Tibial artery (tissue), 4 donors: ENCODE measurements around the gene SYT15.
"Not testable (repeated sequence)": the region's sequence is repeated elsewhere in the genome, so short reads cannot be mapped to it uniquely, and the experiment has no call there.

Source experiments
- DNase-seq, 2 donors: peaks; one replicate each; pipeline ENCODE4 v3.0.0-alpha.2; 2019
- H3K27ac ChIP-seq, 2 donors: fragments of 200-600 bp; sonication (generic) in 1 of 2; 1 replicate in 1 of 2; 2 replicates in 1 of 2; pipeline ENCODE4 v1.5.1; 2018 to 2019; ENCODE audit warnings: mild to moderate bottlenecking in 1 of 2
- H3K27me3 ChIP-seq, 2 donors: fragments of 200-600 bp; sonication (generic) in 1 of 2; one replicate each; pipeline versions ENCODE4 v1.5.1 to v1.6.0; 2016 to 2019
- H3K36me3 ChIP-seq, 3 donors: fragments of 200-600 bp; sonication (generic) in 2 of 3; one replicate each; pipeline ENCODE4 v1.5.1; 2016 to 2019; ENCODE audit warnings: mild to moderate bottlenecking in 2 of 3
- H3K4me1 ChIP-seq, 4 donors: fragments of 200-600 bp; sonication (generic) in 2 of 4; 1 replicate in 3 of 4; 2 replicates in 1 of 4; pipeline ENCODE4 v1.5.1; 2016 to 2019
- H3K4me3 ChIP-seq, 2 donors: fragments of 200-600 bp; sonication (generic) in 1 of 2; 1 replicate in 1 of 2; 2 replicates in 1 of 2; pipeline ENCODE4 v1.5.1; 2018 to 2019; ENCODE audit warnings: mild to moderate bottlenecking in 2 of 2
- H3K9me3 ChIP-seq, 3 donors: fragments of 200-600 bp; sonication (generic) in 1 of 3; one replicate each; pipeline ENCODE4 v1.5.1; 2016 to 2019
- intact Hi-C: fragments of 100-400 bp; cut with DNase I; formaldehyde crosslinking; loops from one replicate; pipeline ENCODE4 v1.15.0; 2023; ENCODE audit warnings: low total_unique reads
- TF ChIP-seq, protein P1 (sequence below), 2 experiments: fragments of 200-600 bp in 1 of 2; fragments of 450-650 bp in 1 of 2; IDR thresholded peaks; one replicate each; pipeline ENCODE4 v1.5.1; 2017 to 2019; ENCODE audit warnings: antibody characterized with exemption in 2 of 2, mild to moderate bottlenecking in 1 of 2, moderate library complexity in 1 of 2

Gene SYT15

DNA sequence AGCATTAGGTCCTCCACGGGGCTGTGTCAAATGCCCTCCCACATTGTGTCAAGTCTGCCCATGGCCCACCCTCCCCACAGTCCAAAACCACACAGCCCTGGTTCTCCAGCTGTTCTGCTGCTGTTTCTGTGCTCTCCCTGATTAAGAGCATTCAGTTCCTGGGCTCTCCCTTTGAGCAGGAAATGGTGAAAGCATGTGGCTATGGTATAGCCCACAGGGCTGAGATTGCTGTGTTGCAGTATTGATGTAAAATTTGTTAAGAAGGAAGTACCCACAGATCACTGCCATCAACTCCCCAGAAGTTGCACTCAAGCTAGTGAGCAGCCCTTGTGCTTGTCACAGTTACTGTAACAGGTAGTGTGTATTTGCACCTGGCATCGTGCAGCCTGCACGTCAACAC is 9.3 kb downstream of the SYT15 start:
- DNase-seq, H3K9me3 ChIP-seq, H3K27ac ChIP-seq, intact Hi-C loops, H3K4me1 ChIP-seq, H3K4me3 ChIP-seq, H3K27me3 ChIP-seq, H3K36me3 ChIP-seq: not testable (repeated sequence)

DNA sequence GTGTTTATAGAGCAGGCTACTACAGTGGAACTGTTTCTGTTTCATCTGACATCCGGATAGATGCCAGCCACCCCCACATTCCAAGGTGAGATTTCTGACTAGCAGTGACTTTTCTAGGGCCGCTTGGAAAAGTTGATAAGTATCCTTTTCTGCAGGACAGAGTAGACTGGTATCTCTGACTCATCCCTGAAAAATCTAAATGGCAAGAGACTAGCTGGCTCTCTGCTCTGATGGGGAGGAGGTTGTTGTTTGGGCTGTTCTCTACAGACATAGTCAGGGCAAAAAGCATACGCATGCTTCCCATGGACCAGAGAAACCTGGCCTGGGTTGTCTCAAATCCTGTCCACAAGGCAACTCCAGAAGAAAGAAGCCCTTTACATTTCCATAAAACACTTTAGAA is 10.7 kb downstream of the SYT15 start:
- H3K36me3 ChIP-seq, H3K9me3 ChIP-seq, H3K27ac ChIP-seq, H3K4me1 ChIP-seq, H3K27me3 ChIP-seq, DNase-seq, intact Hi-C loops, H3K4me3 ChIP-seq: not testable (repeated sequence)

DNA sequence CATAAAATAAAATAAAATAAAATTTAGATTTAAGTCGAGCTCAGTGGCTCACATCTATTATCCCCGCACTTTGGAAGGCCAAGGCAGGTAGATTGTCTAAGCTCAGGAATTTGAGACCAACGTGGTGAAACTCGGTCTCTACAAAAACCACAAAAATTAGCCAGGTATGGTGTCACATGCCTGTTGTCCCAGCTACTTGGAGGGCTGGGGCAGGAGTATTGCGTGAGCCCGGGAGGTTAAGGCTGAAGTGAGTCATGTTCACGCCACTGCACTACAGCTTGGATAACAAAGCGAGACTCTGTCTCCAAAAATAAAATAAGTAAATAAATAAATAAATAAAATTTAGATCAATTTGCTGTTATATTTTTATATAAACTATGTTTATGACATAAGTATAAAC is 12.1 kb downstream of the SYT15 start:
- H3K4me3 ChIP-seq, intact Hi-C loops, H3K9me3 ChIP-seq, H3K27me3 ChIP-seq, DNase-seq, H3K4me1 ChIP-seq, H3K27ac ChIP-seq, H3K36me3 ChIP-seq: not testable (repeated sequence)

DNA sequence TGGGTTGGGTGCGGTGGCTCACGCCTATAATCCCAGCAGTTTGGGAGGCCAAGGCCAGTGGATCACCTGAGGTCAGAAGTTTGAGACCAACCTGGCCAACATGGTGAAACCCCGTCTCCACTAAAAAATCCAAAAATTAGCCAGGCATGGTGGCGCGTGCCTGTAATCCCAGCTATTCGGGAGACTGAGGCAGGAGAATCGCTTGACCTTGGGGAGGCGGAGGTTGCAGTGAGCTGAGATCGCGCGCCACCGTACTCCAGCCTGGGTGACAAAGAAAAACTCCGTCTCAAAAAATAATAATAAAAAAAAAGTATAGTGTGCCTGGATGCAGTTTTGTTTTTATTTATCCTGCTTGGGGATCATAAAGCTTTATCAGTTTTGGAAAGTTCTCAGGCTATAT is 14.4 kb downstream of the SYT15 start:
- intact Hi-C loops, H3K27ac ChIP-seq, H3K9me3 ChIP-seq, H3K36me3 ChIP-seq, H3K4me1 ChIP-seq, H3K4me3 ChIP-seq, H3K27me3 ChIP-seq, DNase-seq: not testable (repeated sequence)

DNA sequence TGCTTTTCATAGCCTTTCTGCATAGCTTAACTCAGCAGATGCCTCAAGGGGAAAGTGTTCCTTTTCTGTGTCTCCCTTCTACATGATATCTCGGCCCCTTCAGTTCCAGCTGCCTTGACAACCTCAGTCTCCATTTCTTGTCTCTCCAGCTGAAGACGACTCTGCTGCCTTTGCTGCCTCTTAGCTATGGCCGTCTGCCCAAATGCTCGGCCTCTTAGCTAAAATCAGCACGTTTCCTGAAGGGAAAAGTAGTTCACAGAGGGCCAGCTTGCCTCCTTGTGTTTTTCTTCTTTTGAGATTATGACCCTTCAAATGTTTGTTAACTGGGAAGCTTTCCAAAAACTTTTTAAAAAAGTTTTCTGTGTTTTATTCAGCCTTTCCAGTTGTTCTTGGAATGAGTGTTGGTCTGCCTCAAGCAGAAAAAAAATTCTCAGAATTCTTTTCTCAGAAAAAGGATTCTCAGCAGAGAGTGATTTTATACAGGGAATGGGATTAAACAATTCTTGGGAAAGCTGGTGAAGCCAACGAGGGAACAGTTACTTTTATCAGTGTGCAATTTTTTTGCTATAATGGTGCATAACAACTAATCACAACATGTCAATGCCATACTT is 15.6 kb downstream of the SYT15 start:
- H3K9me3 ChIP-seq, DNase-seq, H3K4me1 ChIP-seq, H3K36me3 ChIP-seq, H3K27ac ChIP-seq, intact Hi-C loops, H3K4me3 ChIP-seq, H3K27me3 ChIP-seq: not testable (repeated sequence)

DNA sequence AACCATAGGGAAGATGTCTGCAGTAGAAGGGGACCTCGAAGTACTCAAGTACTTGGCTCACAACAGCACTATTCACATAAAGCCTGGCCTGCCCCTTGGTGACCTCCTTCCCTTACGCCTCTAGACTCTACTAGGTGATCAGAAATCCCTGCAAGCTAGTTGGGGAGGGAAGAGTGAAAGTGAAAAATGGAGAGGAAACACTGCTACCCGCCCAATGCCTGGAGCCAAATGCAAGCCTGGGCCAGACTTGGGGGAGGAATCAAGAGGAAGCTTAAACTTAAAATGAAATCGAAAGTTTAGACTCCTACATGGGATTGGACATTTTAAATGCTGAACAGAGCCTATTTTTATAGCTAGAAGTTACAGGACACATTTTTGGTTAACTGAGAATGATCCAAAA is 17.6 kb downstream of the SYT15 start:
- H3K9me3 ChIP-seq, H3K4me1 ChIP-seq, H3K36me3 ChIP-seq, intact Hi-C loops, H3K27me3 ChIP-seq: not testable (repeated sequence)
- H3K27ac ChIP-seq = peak overlapping the region in 1 of 2 donors; percentile 63
- DNase-seq = peak; percentile 31 to 66
- H3K4me3 ChIP-seq = peak overlapping the region; percentile 24 to 26

DNA sequence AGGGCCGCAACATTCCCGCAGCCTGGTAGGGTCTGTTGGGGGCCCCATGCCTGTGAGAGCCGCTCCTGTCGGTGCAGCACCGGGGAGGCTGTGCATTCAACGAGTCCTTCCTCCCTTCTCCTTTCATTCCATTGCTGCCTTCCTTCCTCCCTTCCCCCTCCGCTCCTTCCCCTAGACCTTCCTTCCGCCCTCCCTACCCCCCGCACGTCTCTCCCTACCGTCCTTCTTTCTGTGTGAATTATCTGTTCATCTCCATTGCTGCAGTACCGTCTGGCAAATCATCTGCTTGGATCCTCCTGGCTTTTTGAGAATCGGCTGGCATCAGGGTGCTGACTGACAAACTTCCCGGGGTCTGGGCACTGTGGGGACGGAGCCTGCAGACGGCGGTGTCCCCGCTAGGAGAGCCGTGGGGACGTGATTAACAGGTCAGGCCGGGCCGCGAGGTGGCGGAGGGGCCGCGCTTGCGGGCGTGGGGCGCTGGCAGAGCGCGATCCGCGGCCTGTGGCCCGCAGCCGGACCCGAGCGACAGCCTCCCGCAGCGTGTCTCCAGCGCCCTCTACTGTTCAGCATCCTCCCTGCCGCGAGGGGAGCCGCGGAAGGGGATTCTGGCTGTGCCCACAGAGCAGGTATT is 18.8 kb downstream of the SYT15 start:
- H3K9me3 ChIP-seq, H3K27me3 ChIP-seq, H3K4me1 ChIP-seq, H3K36me3 ChIP-seq, intact Hi-C loops: not testable (repeated sequence)
- H3K4me3 ChIP-seq = peak overlapping the region; percentile 54 to 55
- TF ChIP-seq, protein P1, sequence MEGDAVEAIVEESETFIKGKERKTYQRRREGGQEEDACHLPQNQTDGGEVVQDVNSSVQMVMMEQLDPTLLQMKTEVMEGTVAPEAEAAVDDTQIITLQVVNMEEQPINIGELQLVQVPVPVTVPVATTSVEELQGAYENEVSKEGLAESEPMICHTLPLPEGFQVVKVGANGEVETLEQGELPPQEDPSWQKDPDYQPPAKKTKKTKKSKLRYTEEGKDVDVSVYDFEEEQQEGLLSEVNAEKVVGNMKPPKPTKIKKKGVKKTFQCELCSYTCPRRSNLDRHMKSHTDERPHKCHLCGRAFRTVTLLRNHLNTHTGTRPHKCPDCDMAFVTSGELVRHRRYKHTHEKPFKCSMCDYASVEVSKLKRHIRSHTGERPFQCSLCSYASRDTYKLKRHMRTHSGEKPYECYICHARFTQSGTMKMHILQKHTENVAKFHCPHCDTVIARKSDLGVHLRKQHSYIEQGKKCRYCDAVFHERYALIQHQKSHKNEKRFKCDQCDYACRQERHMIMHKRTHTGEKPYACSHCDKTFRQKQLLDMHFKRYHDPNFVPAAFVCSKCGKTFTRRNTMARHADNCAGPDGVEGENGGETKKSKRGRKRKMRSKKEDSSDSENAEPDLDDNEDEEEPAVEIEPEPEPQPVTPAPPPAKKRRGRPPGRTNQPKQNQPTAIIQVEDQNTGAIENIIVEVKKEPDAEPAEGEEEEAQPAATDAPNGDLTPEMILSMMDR (IDR thresholded peaks at IDR 0.05) = peak in 1 of 2 experiments; percentile 23
- peak overlapping the region; percentile 52 to 73 for H3K27ac ChIP-seq
- DNase-seq = peak; percentile 28 to 54

DNA sequence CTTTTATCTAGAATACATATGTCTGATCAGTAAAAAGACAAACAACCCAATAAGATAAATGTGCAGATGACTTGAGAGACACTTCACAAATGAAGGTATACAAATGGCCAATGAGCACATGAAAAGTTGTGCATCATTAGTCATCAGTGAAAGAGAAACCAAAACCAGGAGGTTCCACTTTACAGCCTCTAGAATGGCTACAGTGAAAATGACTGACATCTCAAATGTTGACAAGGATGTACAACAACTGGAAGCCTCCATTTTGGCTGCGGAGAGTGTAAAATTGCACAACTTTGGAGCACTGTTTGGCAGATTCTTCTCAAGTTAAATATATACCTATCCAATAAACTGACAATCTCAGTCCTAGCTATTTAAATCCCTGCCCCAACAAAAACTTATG is 21.6 kb downstream of the SYT15 start:
- intact Hi-C loops, H3K4me3 ChIP-seq, H3K27ac ChIP-seq, H3K27me3 ChIP-seq, DNase-seq, H3K9me3 ChIP-seq, H3K36me3 ChIP-seq, H3K4me1 ChIP-seq: not testable (repeated sequence)

DNA sequence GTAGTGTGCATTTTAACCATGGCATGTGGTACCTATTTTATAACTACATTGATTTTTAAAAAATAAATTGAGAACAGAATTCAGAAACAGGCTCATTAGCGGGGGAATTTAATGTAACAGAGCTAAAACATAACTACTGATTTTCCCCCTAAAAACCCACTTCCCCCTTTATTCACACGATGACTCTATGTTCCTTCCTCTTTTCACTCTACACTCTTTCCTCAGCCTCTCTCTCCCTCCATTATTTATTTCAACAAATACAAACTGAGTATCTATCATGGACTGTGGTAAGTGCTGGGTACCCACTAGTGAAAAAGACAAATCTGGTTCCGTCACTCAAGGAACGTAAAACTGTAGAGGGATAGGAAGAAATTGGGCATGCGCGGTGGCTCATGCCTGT is 36.6 kb downstream of the SYT15 start:
- H3K4me3 ChIP-seq, H3K9me3 ChIP-seq, H3K36me3 ChIP-seq, H3K27me3 ChIP-seq, DNase-seq, H3K4me1 ChIP-seq, intact Hi-C loops, H3K27ac ChIP-seq: not testable (repeated sequence)

DNA sequence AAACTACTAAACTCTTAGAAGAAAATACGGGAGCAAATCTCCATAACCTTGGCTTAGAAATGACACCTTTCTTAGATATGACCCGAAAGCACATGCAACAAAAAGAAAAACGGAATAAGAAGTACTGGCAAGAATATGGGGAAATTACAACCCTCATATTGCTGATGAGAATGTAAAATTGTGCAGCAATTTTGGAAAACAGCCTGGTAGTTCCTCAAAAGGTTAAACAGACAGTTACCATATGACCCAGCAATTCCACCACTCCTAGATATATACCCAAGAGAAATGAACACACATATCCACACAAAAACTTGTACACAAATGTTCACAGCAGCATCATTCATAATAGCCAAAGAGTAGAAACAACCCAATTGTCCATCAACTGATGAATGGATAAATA is 37.3 kb downstream of the SYT15 start:
- H3K4me1 ChIP-seq, H3K9me3 ChIP-seq, H3K27ac ChIP-seq, H3K4me3 ChIP-seq, H3K36me3 ChIP-seq, intact Hi-C loops, H3K27me3 ChIP-seq, DNase-seq: not testable (repeated sequence)

DNA sequence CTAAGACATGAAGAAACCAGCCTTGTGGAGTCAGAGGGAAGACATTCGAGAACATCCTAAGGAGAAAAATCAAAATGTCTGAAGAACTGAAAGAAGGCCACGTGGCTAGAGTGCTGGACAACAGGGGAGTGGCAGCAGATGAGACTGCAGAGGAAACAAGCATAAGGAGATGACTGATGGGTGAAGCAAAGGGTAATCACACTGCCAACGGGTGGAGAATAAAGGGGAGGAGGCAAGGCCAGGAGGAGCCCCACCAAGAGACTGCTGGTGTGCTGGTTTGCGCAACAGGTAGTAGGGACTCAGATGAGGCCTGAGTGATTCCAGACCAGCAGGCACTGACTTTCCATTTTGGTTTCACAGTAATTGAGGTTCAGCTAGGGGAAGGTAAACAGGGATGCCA is 38.2 kb downstream of the SYT15 start:
- H3K4me1 ChIP-seq, H3K36me3 ChIP-seq, H3K27ac ChIP-seq, intact Hi-C loops, DNase-seq, H3K9me3 ChIP-seq, H3K27me3 ChIP-seq, H3K4me3 ChIP-seq: not testable (repeated sequence)

DNA sequence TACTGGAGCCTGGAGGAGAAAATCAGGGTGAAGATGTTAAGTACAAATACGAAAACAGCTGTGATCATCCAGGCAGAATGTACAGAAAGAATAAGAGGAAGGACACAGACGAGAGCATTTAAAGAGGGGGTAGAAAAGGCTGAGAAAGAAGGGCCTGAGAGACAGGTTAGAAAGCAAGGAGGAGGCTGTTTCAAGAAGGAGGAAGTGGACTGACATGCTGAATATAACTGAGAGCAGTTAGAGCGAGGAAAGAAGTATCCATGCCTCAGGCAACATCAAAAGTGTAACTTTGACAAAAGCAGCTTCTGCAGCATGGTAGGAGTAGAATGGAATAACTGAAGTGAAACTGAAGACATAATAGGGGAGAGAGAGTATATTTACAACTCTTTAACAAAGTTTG is 39.0 kb downstream of the SYT15 start:
- H3K27me3 ChIP-seq, H3K4me3 ChIP-seq, intact Hi-C loops, DNase-seq, H3K27ac ChIP-seq, H3K4me1 ChIP-seq, H3K36me3 ChIP-seq, H3K9me3 ChIP-seq: not testable (repeated sequence)

DNA sequence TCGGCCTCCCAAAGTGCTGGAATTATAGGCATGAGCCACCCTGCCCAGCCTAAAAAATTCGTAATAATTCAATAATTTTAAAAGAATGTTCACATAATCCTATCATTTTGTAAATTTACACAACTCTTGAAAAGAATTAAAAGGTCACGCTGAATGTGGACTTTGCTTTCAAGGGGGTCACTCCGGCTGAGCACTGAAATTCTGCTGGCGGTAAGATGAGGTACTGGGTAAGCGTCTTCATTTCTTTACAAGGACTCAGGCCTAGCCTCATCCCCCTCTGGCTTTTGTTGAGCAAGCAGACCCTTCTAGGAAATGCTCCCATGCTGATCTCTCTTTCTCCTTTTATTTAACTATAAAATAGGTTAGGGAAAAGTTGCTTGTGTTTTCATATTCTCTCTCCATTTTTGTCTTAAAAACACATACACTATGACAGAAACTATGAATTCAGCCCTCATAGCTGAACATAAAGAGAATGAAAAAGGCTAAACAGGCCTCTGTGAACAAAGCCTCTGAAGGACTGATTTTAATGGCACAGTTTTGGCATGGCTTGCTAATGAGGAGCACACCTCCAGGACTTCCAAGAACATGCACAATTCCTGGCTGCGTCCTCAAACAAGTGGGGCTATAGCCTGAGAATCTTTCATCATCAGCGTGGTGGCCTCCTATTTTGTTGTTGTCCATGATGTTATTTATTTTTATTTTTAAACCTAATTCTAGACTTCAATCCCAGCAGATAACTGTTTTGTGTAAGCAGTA is 45.1 kb downstream of the SYT15 start:
- H3K36me3 ChIP-seq, H3K27me3 ChIP-seq, DNase-seq, H3K4me3 ChIP-seq, intact Hi-C loops, H3K27ac ChIP-seq, H3K4me1 ChIP-seq, H3K9me3 ChIP-seq: not testable (repeated sequence)
